Testis (tissue), 2 donors: Measurements from ENCODE around the gene CCR7.

Experiments used
- CTCF ChIP-seq, 3 experiments: fragments of 450-650 bp in 2 of 3; fragments of 200-600 bp in 1 of 3; sonication (generic) in 1 of 3; IDR thresholded peaks; one replicate each; pipeline ENCODE4 v1.5.1; 2016 to 2019; ENCODE audit warnings: antibody characterized with exemption in 3 of 3, mild to moderate bottlenecking in 2 of 3, moderate library complexity in 1 of 3
- POLR2A ChIP-seq: fragments of 450-650 bp; IDR thresholded peaks from one replicate; pipeline ENCODE4 v1.6.1; 2017; ENCODE audit warnings: antibody characterized with exemption, mild to moderate bottlenecking, moderate library complexity

GRCh38 chr17:40550608-40551007 is 14.7 kb downstream of the CCR7 start:
- no peak for TF ChIP-seq CTCF (IDR thresholded peaks at IDR 0.05)
- TF ChIP-seq POLR2A, result no peak
